Transverse colon (tissue), 4 donors: Measurements from ENCODE around the gene GABBR2.

Experiments
- CTCF ChIP-seq, 5 experiments: fragments of 200-600 bp in 3 of 5; fragments of 450-650 bp in 2 of 5; sonication (generic) in 3 of 5; IDR thresholded peaks; 1 replicate in 2 of 5; 2 replicates in 3 of 5; pipeline ENCODE4 v1.5.1; 2016 to 2017; ENCODE audit warnings: antibody characterized with exemption in 5 of 5, inconsistent platforms in 3 of 5, mild to moderate bottlenecking in 2 of 5, moderate library complexity in 1 of 5
- POLR2A ChIP-seq: fragments of 450-650 bp; IDR thresholded peaks from one replicate; pipeline ENCODE4 v1.6.1; 2016; ENCODE audit warnings: antibody characterized with exemption, mild to moderate bottlenecking, moderate library complexity
- POLR2AphosphoS5 ChIP-seq, 3 donors: sonication (generic); formaldehyde crosslinking; IDR thresholded peaks; one replicate each; pipeline ENCODE4 v1.6.1; 2016; ENCODE audit warnings: antibody characterized with exemption in 3 of 3

- TF ChIP-seq POLR2A = no peak
- TF ChIP-seq CTCF (IDR thresholded peaks at IDR 0.05) = no peak
- TF ChIP-seq POLR2AphosphoS5 (IDR thresholded peaks at IDR 0.05) = no peak
Observed at GRCh38 chr9:98372077-98372836, 336.5 kb downstream of the GABBR2 start.
